ENCODE measurements around the gene PLA2G4B.

Gene PLA2G4B

DNA sequence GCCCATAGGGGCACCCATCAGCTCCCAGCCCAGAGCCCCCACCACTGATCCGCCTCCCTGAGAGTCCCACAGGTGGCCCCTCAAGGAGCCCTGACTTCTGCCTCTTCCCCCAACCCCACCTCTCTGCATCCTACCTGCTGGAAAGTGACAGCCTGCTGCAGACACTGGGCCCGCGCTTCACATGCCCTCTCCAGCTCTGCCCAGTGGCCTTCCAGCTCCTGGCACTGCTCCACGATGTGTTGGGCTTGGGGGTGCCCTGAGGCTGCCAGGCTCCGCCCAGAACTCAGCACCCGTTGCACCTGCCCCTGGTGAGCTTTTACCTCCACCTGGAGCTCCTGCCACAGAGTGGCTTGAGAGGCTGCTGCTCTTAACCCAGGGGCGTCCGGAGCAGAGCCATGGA, 35.1 kb downstream of the PLA2G4B start:
- Histone ChIP-seq H3K4me3 (ENCODE audit: severe bottlenecking) (no peak overlapping the region), H3K9me3 (ENCODE audit: severe bottlenecking) (no peaks in the 10 kb centered on the region), H3K27me3 (ENCODE audit: insufficient read depth, poor library complexity, severe bottlenecking) (no peaks in the 10 kb centered on the region), H3K36me3 (ENCODE audit: low read depth) (no peaks in the 10 kb centered on the region), H3K27ac (ENCODE audit: poor library complexity, severe bottlenecking) (no peak overlapping the region), H3K4me1 (ENCODE audit: insufficient read depth, poor library complexity, severe bottlenecking) (peaks cover 5% of the 10 kb centered on the region)
- DNase-seq (ENCODE audit: low spot score) (no peak), ATAC-seq (ENCODE audit: low read depth) (no peak)
- TF ChIP-seq, protein P1, sequence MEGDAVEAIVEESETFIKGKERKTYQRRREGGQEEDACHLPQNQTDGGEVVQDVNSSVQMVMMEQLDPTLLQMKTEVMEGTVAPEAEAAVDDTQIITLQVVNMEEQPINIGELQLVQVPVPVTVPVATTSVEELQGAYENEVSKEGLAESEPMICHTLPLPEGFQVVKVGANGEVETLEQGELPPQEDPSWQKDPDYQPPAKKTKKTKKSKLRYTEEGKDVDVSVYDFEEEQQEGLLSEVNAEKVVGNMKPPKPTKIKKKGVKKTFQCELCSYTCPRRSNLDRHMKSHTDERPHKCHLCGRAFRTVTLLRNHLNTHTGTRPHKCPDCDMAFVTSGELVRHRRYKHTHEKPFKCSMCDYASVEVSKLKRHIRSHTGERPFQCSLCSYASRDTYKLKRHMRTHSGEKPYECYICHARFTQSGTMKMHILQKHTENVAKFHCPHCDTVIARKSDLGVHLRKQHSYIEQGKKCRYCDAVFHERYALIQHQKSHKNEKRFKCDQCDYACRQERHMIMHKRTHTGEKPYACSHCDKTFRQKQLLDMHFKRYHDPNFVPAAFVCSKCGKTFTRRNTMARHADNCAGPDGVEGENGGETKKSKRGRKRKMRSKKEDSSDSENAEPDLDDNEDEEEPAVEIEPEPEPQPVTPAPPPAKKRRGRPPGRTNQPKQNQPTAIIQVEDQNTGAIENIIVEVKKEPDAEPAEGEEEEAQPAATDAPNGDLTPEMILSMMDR (IDR thresholded peaks at IDR 0.05; ENCODE audit: poor library complexity, severe bottlenecking): no peak

DNA sequence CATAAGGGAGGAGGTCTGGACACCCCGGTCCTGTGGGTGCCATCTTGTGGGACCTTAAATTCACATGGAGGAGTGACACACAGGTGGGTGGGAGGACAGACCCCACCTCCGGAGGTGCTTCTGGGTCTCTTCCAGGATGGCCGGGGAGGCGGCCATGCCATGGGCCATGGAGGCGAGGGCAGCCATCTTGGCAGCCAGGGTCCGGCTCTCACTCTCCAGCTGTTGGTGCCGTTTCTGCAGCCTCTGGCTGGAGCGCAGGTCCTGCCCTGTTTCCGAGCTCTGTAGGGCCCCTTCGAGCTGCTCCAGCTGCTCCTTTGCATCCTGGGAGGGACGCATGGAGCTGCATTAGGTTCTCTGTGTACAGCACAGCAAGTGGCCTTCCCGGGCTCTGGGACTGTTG, 36.1 kb downstream of the PLA2G4B start:
- no peak overlapping the region for H3K27ac ChIP-seq (ENCODE audit: poor library complexity, severe bottlenecking)
- no peaks in the 10 kb centered on the region for H3K9me3 ChIP-seq (ENCODE audit: severe bottlenecking)
- H3K4me1 ChIP-seq (ENCODE audit: insufficient read depth, poor library complexity, severe bottlenecking): peaks cover 5% of the 10 kb centered on the region
- DNase-seq (ENCODE audit: low spot score) (no peak), ATAC-seq (ENCODE audit: low read depth) (no peak)
- TF ChIP-seq, protein P1 (IDR thresholded peaks at IDR 0.05; ENCODE audit: poor library complexity, severe bottlenecking): no peak
- H3K4me3 ChIP-seq (ENCODE audit: severe bottlenecking): no peak overlapping the region
- H3K36me3 ChIP-seq (ENCODE audit: low read depth): no peaks in the 10 kb centered on the region
- H3K27me3 ChIP-seq (ENCODE audit: insufficient read depth, poor library complexity, severe bottlenecking): no peaks in the 10 kb centered on the region

DNA sequence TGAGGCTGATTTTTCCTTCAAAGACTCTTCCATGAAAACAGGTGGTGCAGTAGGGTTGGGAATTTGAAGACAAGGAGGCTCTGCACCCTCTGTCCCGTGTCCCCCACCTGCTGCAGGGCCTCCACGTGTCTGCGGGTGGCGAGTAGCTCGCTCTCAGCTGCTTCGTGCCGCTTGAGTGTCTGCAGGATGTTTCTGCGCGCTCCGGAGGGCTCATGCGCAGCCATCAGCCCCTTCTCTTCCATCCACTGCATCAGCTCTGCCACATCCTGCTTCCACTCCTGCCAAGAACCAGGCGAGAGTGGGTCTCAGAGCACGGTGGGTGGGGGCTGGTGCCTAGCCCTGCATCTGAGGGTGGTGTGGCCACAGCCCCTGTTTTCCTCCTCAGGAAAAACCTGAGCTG, 37.4 kb downstream of the PLA2G4B start:
- no peak overlapping the region for H3K27ac ChIP-seq (ENCODE audit: poor library complexity, severe bottlenecking)
- H3K9me3 ChIP-seq (ENCODE audit: severe bottlenecking): no peaks in the 10 kb centered on the region
- no peaks in the 10 kb centered on the region for H3K27me3 ChIP-seq (ENCODE audit: insufficient read depth, poor library complexity, severe bottlenecking)
- peaks cover 2% of the 10 kb centered on the region for H3K4me1 ChIP-seq (ENCODE audit: insufficient read depth, poor library complexity, severe bottlenecking)
- H3K36me3 ChIP-seq (ENCODE audit: low read depth): no peaks in the 10 kb centered on the region
- TF ChIP-seq, protein P1 (IDR thresholded peaks at IDR 0.05; ENCODE audit: poor library complexity, severe bottlenecking): no peak
- H3K4me3 ChIP-seq (ENCODE audit: severe bottlenecking): no peak overlapping the region
- ATAC-seq (ENCODE audit: low read depth): no peak
- DNase-seq (ENCODE audit: low spot score): no peak

DNA sequence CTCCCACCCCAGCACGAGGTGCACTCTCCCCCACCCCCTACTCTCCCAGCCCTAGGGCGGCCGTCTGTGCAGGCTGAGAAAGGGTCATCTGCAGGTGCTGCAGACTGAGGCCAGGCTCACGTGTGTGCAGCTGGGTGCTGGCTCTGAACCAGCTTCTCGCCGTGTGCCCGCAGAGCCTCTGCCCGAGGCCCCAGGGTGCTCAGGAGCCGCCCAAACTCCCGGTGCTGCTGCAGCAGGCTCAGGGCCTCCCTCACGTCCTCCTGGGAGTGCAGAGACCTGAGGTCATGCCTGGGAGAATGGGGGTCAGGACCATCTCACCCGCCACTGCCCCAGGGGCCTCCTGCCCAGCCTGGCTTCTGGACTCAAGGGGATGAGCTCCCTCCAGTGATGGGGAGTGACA, 38.0 kb downstream of the PLA2G4B start:
- DNase-seq (ENCODE audit: low spot score) (no peak), ATAC-seq (ENCODE audit: low read depth) (no peak)
- H3K9me3 ChIP-seq (ENCODE audit: severe bottlenecking): no peaks in the 10 kb centered on the region
- no peaks in the 10 kb centered on the region for H3K4me1 ChIP-seq (ENCODE audit: insufficient read depth, poor library complexity, severe bottlenecking)
- H3K36me3 ChIP-seq (ENCODE audit: low read depth): no peaks in the 10 kb centered on the region
- no peak overlapping the region for H3K27ac ChIP-seq (ENCODE audit: poor library complexity, severe bottlenecking)
- H3K4me3 ChIP-seq (ENCODE audit: severe bottlenecking): no peak overlapping the region
- H3K27me3 ChIP-seq (ENCODE audit: insufficient read depth, poor library complexity, severe bottlenecking): no peaks in the 10 kb centered on the region
- TF ChIP-seq, protein P1 (IDR thresholded peaks at IDR 0.05; ENCODE audit: poor library complexity, severe bottlenecking): no peak

DNA sequence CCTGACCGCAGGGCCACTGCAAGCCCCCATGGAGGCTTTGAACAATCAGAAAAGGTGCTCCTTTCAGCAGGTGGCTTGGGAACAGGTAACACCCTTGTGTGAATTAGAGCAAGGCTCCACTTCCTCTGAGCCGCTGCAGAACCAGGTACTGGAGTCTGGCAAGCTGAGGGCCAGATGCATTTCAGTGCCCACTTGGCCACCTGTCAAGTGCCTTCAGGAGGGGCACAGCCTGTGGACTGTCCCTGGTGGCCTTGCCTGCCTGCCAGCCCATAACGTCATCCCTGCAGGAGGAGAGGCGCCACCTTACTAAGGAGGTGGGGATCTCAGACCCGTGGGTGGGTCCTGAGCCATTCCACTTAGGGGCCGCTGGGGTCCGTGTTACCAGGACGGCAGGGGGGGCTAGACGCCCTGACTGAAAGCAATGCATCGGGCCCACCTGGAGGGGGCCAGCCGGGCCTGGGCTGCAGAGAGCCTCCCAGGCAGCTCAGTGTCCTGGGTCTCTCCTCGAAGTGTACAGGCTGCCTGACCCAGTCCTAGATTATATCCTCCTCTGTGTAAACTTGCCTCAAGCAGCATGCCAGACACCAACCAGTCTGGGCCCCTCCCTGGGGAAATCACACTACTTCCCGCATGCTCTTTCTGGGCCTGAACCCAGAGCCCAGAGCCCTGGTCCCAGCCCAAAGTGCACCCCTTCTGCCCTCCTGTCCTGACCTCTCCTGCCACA, 39.1 kb downstream of the PLA2G4B start:
- Histone ChIP-seq H3K4me1 (ENCODE audit: insufficient read depth, poor library complexity, severe bottlenecking) (peaks cover 3% of the 10 kb centered on the region), H3K4me3 (ENCODE audit: severe bottlenecking) (no peak overlapping the region), H3K27me3 (ENCODE audit: insufficient read depth, poor library complexity, severe bottlenecking) (no peaks in the 10 kb centered on the region), H3K27ac (ENCODE audit: poor library complexity, severe bottlenecking) (no peak overlapping the region), H3K36me3 (ENCODE audit: low read depth) (no peaks in the 10 kb centered on the region), H3K9me3 (ENCODE audit: severe bottlenecking) (no peaks in the 10 kb centered on the region)
- DNase-seq (ENCODE audit: low spot score) (no peak), ATAC-seq (ENCODE audit: low read depth) (no peak)
- TF ChIP-seq, protein P1 (IDR thresholded peaks at IDR 0.05; ENCODE audit: poor library complexity, severe bottlenecking): no peak

All from RWPE2 (cell line).